Activated naive CD4-positive, alpha-beta T cell (primary cell): ENCODE measurements around the gene ART5.
"Not testable (repeated sequence)": the region's sequence is repeated elsewhere in the genome, so short reads cannot be mapped to it uniquely, and the experiment has no call there.

ENCODE experiments used
- DNase-seq, 4 experiments: peaks; one replicate each; lab custom pipeline; 2025; lab: John Stamatoyannopoulos, UW

Gene ART5

DNA sequence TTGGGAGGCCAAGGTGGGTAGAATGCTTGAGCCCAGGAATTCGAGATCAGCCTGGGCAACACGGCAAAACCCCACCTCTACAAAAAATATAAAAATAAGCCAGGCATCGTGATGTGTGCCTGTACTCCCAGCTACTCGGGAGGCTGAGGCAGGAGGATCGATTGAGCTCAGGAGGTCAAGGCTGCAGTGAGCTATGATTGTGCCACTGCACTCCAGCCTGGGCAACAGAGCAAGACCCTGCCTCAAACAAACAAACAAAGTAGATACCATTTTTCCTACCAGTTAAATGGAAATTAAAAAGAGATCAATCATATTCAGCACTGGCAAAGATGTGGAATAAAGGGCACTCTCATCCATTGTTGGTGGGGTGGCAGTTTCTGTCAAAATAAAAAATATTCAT, 15.5 kb upstream of the ART5 start:
- DNase-seq = not testable (repeated sequence)

DNA sequence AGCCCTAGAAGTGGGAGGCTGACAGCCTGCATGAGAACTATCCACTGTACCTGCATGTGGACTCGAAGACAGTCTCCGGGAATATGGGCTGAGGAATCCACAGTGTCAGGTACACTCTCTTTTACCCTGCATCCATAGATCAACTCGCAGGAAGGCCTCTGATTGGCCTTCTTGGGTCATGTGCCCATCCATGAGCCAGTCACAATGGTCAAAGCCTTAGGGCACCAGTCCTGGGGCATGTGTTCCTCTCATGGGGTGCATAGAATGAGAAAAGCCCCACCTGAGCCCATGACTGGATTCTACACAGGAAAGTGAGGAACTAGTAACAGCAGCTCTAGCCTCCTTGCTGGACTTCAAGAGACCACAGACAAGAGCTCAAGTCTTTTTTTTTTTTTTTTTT, 13.8 kb upstream of the ART5 start:
- no peak for DNase-seq

DNA sequence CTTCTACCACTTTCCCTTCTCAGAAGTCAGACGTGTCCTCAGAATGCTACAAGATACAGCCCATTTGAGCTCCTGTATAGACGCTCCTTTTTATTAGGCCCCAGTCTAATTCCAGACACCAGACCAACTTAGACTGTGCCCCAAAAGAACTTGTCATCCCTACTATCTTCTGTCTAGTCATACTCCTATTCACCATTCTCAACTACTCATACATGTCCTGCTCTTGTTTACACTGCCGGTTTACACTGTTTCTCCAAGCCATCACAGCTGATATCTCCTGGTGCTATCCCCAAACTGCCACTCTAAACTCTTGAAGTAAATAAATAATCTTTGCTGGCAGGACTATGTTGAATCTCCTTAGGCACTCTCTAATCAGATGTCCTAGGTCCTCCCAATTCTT, 10.7 kb upstream of the ART5 start:
- DNase-seq = not testable (repeated sequence)

DNA sequence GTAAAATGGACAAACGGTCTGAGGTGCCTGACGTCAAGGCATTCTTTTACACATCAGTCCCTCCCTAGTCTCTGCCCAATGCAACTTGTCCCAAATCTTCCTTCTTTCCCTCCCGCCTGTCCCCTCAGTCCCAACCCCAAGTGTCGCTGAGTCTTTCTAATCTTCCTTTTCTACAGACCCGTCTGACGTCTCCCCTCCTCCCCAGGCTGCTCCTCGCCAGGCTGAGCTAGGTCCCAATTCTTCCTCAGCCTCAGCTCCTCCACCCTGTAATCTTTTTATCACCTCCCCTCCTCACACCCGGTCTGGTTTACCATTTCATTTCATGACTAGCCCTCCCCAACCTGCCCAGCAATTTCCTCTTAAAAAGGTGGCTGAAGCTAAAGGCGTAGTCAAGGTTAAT, 7.6 kb upstream of the ART5 start:
- not testable (repeated sequence) for DNase-seq

DNA sequence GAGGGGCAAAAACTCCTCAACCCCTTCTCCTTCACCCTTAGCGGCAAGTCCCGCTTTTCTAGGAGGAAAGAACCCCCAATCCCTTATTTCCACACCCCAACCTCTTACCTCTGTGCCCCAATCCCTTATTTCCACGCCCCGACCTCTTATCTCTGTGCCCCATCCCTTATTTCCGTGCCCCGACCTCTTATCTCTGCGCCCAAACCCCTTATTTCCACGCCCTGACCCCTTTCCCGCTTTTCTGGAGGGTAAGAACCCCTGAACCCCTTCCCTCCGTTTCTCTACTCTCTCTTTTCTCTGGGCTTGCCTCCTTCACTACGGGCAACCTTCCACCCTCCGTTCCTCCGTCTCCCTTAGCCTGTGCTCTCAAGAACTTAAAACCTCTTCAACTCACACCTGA, 7.1 kb upstream of the ART5 start:
- not testable (repeated sequence) for DNase-seq

DNA sequence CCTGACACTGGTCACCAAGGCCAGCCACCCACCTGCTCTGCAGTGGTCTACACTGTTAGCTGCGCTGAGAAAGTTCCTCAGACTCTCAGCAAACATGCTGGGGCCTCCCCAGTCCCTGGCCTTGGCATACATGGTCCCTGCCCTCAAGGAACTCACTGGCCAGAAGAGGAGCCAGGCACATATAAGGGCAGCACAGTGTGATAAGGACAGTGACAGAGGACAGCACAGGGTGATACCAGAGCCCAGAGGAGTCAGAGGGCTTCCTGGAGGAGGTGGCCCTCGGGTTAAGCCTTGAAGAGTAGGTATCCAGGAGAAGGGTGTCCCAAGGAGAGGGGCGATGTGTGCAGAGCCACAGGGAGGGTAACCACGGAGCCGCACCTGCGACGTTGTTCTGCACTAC, 3.8 kb upstream of the ART5 start:
- DNase-seq = no peak

DNA sequence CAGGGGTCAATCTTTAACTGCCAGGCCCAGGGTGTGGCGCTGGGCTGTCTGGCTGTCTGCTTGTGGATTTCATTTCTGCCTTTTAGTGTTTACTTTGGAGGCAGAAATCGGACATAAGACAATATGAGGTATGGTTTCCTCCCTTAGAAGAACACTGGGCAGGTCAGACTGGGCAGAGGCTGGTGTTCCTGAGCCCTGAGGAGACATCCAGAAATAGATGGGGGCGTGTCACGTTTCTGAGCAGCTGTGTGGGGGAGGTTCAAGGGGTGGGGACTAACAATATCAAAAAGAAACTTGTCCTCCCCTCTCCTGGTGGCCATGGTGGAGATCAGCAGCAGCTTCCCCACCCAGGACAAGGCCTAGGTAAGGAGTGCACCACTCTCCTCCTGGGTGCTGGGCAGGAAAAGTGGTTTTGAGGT, 3.0 kb upstream of the ART5 start, which contains the start of gene ART1:
Gene ART1 (plus strand): TSS at position 312 of the 419 bp plus-strand sequence. CDS start 14,086 bp downstream, outside the sequence.
- no peak for DNase-seq

DNA sequence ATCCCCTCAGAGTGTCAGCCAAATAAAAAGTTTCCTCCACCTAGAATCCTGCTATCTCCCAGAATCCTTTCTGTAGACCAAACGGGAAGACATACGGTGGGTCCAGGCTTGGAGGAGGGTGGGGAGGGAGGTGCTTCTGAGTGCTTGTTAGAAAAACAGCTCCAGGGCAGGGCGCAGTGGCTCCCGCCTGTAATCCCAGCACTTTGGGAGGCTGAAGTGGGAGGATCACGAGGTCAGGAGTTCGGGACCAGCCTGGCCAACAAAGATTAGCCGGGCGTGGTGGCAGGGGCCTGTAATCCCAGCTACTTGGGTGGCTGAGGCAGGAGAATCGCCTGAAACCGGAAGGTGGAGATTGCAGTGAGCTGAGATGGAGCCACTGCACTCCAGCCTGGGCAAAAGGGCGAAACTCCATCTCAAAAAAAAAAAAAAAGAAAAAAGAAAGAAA, 1.3 kb upstream of the ART5 start:
- not testable (repeated sequence) for DNase-seq

DNA sequence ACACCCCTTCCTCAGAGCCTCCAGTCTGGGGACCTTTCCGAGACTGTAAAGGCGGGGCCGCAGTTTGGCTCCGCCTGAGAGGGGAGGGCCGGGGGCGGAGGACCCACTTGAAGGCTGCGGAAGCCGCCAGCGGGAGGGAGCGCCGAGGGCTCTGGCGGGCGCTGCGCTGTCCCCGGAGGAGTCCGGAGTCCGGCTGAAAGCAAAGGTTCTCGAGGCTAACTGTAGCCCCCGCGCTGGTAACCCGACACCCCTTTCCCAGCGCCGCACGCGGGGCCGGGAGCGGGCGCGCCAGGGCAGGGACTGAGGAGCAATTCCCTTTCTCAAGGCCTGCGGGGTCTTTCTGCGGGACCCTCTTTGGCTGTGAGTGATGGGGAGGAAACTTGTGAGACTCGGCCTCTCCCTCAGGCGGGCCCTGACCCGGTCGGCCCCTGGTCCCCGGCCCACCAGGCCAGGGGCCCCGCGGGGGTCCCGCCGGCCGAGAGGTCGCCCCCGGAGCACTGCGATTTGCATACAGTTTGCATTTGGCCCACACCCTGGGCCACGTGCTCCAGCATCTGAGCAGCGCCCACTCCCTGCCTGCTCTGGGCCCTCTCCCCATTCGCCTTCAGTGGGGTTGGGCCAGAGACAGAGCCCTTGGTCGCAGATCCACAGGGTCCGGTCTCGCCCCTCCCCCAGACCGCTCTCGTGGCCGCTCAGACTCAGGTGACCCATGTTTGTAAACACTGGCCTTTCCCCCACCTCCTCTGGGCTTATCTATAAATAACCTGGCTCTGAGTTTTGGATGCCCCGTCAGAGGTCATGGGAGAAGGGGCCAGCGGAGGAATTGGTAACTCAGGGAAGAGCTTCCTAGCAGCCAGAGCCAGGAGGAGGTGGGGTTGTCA, 519 bp upstream of the ART5 start:
- DNase-seq = peak in 3 of 4 experiments; percentile 16 to 79 (median 66)

DNA sequence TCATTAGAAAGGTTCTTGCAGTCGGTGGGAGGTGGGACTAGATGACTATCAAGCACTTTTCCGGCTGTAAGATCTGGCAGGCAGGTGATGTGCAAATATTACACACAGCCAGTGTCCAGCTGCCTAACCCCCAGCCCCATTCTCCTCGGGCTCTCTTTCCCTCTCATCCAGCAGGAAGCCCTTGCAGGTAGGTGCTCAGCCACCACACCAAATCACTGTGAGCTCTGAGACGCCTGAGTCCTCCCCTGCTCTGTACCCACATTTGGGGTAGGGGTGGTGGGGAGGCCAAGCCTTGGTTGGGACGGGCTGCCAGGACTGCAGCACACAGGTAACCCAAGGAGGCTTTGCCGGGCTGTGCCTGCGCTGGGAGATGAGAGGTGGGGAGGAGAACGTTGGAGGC, 601 bp downstream of the ART5 start:
- DNase-seq = no peak

DNA sequence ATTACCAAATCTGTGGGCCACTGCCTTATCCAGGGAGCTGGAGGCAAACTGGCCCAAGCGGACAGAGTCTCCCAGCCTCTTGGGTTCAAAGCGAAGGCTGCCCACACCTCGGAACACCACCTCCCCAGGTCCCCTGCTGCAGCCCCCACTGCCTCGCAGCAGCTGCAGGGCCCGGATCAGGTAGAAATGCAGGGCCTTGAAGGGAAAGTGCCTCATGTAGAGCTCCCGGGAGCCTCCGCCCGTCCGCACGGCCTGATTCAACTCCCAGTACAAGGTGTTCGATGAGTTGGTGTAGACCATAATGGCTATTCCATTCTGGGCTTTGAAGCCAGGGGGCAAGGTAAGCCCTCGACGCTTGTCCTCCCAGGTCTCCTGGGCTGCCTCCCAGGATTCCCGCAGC, 2.0 kb downstream of the ART5 start:
- DNase-seq = no peak

DNA sequence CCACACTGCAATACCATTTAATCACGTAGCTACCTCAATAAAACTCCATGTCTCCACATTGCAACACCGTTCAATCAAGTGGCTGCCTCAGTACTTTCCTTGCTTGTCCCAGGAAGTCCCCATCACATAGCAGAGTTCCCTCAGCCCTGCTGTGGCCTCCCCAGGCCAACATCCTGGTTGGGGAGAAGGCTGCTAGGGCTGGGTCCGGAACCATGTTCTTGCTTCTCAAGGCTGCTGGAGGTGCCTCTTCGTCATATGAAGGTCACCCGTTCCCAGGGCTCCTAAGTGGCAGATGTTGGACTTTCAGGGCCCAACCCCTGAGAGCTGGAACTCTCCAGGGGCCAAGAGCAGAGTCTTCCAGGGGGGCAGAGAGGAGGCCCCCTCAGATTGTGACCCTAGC, 3.3 kb downstream of the ART5 start:
- DNase-seq = no peak

DNA sequence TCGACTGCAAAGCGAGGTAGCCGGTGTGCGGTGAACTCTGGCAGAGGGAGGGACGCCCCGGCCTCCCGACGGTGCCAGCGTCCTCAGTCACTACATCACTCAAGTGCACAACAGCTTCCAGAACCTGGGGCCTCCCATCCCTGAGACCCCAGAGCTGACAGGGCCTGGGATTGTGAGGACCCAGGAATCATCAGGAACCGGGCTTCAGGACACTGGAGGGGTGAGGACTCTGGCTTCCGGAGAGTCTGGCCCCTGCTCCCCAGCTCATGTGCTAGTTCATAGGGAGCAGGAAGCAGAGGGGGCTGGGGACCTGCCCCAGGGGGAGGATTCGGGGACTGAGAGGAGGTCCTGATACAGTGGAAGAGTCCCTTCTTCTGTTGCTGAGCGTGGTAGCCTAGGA, 4.6 kb downstream of the ART5 start:
- DNase-seq = no peak

DNA sequence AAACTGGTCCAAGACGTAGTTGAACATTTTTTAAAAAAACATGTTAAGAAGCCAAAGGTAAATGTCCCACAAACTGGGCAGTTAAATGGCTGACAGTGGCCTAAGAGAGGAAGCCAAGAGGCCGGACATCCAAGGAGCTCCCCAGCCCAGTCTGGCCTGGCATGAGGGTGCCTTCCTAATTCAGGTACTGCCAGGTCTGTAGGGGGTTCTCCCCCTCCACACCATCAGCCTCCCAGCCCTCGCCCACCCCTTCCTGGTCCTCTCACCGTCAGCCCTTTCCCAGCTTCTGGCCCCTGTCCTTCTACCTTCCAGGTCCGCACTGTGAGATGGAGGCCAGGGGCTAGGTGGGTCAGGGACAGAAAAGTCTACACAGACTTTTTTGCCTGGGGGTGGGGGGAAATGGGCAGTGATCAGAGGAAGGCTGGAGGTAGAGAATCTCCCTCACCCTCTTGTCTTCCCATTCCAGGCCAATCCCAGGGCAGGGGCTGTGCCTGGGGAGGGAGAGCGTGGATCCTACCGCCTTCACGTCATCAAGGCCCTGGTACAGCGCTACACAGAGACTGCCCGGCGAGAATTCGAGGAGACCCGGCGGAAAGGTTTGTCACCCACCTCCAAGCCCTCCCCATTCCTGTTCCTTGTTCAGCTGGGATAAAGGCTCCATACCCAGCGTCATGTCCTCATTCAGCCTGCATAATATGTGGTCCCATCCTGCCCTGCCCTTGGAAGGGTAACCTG, 6.0 kb downstream of the ART5 start:
- no peak for DNase-seq

DNA sequence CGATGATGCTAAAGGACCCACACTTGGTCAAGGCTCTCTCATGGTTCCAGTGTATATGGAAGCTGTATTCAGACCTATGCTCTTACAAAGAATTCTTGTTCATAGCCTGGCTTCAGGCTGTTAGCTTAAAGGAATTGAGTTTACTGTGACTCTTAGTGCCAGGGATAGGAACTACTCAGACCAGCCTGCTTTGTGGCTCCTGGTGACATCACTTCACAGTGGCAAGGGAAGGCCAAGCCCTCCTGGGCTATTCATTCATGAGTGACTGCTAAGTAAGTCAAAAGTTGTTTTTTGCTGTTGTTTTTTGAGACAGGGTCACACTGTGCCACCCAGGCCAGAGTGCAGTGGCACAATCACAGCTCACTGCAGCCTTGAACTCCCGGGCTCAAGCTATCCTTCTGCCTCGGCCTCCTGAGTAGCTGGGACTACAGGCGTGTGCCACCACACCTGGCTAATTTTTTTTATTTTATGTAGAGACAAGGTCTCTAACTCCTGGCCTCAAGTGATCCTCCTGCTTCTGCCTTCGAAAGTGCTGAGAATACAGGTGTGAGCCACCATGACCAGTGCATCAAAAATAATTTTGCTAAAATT, 9.6 kb downstream of the ART5 start:
- no peak for DNase-seq

DNA sequence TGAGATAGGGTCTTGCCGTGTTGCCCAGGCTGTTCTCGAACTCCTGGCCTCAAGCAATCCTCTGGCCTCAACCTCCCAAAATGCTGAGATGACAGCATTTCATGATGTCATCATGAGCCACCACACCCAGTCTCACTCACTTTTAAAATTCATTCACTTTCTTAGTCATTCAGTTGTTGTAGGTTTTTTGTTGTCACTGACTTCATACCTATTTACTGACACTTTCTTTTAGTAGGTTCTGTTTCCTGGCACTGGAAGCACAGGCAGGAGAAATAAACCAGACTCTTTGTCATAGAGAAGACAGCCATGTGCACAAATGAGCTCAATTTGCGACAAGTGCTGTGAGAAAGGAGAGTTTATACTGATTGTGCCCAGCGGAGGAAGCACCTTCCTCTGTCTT, 10.5 kb downstream of the ART5 start:
- DNase-seq = no peak

DNA sequence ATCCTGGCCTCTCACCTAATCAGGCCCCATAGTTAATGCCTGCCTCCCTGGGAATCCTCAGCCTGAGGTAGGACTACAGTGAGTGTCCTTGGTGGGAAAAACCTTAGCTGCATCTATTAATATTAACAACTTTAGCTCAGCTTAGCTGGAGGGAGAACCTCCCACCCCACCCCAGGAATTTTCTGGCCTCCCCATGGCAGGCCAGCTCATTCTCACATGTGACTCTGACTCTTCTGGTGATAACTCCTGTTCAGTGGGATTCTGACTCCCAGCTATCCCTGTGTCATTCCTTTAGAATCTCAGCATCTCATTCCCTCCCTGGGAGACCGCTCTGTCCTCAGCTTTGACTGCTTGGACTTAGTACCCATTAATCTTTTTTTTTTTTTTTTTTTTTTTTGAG, 14.5 kb downstream of the ART5 start:
- no peak for DNase-seq

DNA sequence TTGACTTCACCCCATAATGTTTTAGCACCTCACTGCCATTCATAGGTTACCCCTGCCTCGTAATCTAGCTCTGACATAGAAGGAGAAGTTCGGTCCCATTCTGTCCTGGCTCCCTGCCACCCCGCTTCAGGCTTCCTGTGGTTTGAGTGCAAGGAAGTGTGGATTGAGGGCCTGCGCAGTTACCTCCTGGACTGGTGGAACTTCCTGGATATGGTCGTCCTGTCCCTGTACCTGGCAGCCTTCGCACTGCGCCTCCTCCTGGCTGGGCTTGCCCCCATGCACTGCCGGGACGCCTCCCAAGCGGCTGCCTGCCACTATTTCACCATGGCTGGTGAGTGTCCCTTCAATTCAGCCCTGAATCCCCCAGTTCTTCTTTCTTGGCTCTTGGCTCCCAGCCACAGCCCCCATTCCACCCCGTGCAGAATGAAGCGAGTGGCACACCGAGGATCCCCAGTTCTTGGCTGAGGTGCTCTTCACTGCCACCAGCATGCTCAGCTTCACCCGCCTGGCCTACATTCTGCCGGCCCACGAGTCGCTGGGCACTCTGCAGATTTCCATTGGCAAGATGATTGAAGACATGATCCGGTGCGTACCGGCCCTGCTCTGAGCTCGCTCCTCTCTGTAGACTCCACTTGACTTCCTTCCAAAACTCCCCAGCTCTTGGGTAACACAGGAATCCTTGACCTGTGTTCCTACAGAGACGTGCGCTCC, 15.4 kb downstream of the ART5 start:
- DNase-seq = no peak

DNA sequence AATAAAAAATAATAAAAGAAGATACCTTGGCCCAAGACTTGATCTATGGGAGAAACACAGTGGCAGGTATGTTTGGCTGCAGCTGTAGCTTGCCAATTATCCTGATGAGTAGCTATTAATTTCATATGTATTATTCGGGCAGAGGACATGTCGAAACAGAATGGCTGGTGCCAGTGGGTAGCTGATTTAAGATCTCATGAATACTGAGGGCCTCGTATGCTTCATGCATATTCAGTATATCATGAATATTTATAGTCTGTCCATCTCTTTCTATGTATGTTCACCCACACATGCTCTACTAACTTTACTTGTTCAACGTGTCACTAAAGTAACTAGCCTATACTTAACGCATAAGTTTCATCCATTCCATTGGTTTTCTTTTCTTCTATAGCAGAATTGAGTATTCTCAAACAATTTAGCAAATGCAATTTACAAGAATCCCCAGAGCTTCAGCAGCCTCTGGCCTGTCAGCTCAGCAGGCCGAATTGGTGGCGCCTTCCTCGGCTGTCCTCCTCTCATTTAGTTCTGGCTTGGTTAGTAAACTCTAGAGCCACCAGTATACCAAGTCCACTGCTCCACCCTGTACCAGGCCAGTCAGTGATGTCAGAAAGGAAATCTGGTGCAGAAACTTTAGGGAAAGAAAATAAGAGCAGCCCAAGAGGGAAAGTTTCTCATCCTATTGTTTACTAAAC, 17.9 kb downstream of the ART5 start:
- DNase-seq = no peak

DNA sequence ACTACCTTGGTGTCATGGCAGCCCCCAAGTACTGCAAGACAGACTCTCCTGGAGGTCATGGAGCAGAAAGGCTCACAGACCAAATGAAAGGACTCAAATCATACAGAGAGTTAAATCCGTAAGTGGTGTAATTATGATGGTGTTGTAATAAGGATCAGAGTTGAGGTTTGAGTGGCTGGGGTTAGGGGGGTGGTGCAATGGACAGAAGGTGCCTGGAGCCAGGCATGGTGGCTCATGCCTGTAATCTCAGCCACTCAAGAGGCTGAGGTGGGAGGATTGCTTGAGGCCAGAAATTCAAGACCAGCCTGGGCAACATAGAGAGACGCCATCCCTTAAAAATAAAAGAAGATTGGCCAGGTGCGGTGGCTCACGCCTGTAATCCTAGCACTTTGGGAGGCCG, 18.7 kb downstream of the ART5 start:
- DNase-seq = no peak

DNA sequence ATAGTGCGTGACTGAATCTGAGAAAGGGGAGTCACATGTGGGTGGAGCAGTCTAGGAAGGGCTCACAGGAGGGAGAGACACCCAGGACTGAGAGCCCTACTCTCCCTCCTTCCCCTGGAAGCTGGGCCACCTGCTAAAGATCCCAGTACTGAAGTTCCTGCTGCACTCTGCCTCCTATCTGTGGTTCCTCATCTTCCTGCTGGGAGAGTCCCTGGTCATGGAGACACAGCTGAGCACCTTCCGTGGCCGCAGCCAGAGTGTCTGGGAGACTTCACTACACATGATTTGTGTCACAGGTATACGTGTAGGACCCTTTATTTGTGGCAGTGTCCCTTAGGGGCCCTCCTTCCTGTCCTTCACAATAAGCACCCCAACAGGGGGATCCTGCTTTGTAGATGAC, 19.3 kb downstream of the ART5 start:
- no peak for DNase-seq

DNA sequence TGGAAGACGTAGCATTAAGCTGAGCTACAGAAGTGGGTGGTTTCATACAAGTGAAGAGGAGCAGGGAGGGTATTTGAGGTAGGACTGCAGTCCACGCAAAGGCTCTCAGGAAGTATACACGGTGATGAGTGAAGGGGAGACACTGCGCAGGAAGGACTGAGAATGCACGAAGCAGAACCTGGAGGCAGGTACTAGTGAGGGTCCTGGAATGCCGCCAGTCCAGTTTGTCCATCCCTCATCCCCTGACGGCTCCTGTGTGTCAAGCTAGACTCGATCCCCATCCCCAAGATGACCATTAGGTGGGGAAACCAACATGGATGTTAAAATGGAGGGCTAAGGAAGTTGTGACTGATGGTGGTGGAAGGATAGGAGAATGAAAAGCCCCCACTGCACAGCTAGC, 23.8 kb downstream of the ART5 start:
- no peak for DNase-seq
